RWPE1 (cell line): ENCODE data around the gene SPRED2.
A peak's percentile ranks its signal among the peaks of the same experiment; 100 is the strongest.

Source experiments
- CTCF ChIA-PET: fragments of 350-600 bp; sonication (Branson Sonifier 250); formaldehyde crosslinking; extraction: SDS; loops from one replicate; lab custom pipeline; 2021; lab: Yijun Ruan, JAX
- POLR2A ChIA-PET: fragments of 400-600 bp; formaldehyde crosslinking; extraction: SDS; loops from one replicate; lab custom pipeline; 2020; ENCODE audit warnings: antibody characterized with exemption; ENCODE audit not compliant: low non-redundant PET; lab: Yijun Ruan, JAX
- DNase-seq: peaks from one replicate; pipeline ENCODE4 v3.0.0; 2012; ENCODE audit warnings: low spot score
- H3K27ac ChIP-seq: fragments of 450-650 bp; 2 replicates; pipeline ENCODE4 v1.5.1; 2017
- CTCF ChIP-seq: fragments of 450-650 bp; conservative IDR thresholded peaks from 2 replicates; pipeline ENCODE4 v1.5.1; 2017; ENCODE audit warnings: low read depth, mild to moderate bottlenecking

The SPRED2 gene

GRCh38 chr2:65431421-65432226 lies 775 bp downstream of the SPRED2 start:
- DNase-seq, result no peak
- TF ChIP-seq CTCF, result no peak
- ChIA-PET POLR2A (interaction anchor here (0.6 to 0.7 kb wide), 4 partner anchors 23 to 139 kb away, joined by 3 to 4 read pairs (median 4); no protein-coding TSS in a partner anchor), CTCF (interaction anchor here (0.6 to 1.1 kb wide), 7 partner anchors 16 to 167 kb away, joined by 3 to 8 read pairs (median 3); no protein-coding TSS in a partner anchor)
- peak overlapping the region; percentile 86 for H3K27ac ChIP-seq

- H3K27ac ChIP-seq, result peak overlapping the region; percentile 86
- peak; percentile 22 for DNase-seq
- ChIA-PET POLR2A (interaction anchor here (0.7 kb wide), 1 partner anchor 168 kb away, joined by 4 read pairs; no protein-coding TSS in a partner anchor), CTCF (interaction anchor here (0.6 to 1.1 kb wide), 3 partner anchors 48 to 166 kb away, joined by 3 to 5 read pairs (median 3); no protein-coding TSS in a partner anchor)
- no peak for TF ChIP-seq CTCF
These were observed 1.6 kb downstream of the SPRED2 start for GRCh38 chr2:65430603-65431420.

- TF ChIP-seq CTCF, result no peak
- ChIA-PET POLR2A (interaction anchor here (0.7 kb wide), 1 partner anchor 167 kb away, joined by 4 read pairs; no protein-coding TSS in a partner anchor), CTCF (interaction anchor here (0.6 to 0.7 kb wide), 3 partner anchors 68 to 152 kb away, joined by 3 to 5 read pairs (median 3); no protein-coding TSS in a partner anchor)
- H3K27ac ChIP-seq, result peak overlapping the region; percentile 86
- no peak for DNase-seq
These were observed 2.4 kb downstream of the SPRED2 start for GRCh38 chr2:65429786-65430602.

GRCh38 chr2:65427532-65427931 lies 4.9 kb downstream of the SPRED2 start:
- DNase-seq, result no peak
- CTCF ChIA-PET, result no interaction called here
- no peak overlapping the region for H3K27ac ChIP-seq
- TF ChIP-seq CTCF, result no peak
- POLR2A ChIA-PET, result no interaction called here

GRCh38 chr2:65425276-65425675 lies 7.1 kb downstream of the SPRED2 start:
- CTCF ChIA-PET, result no interaction called here
- POLR2A ChIA-PET, result no interaction called here

More at GRCh38 chr2:65425276-65425675, 7.1 kb downstream of the SPRED2 start:
- H3K27ac ChIP-seq, result no peak overlapping the region
- TF ChIP-seq CTCF, result no peak
- no peak for DNase-seq
